Measurements from ENCODE around the gene TICRR. TPM values are rescaled to one million over a fixed set of nuclear protein-coding genes. Genes with fewer than 3 reads are reported as not detected.

TICRR gene
- total and polyA plus RNA-seq, 9 donors = 0.08 to 0.32 (median 0.25) TPM

GRCh38 chr15:89649013-89649625, 73.8 kb downstream of the TICRR start:
- peak in 1 of 5 donors; percentile 15 for DNase-seq

DNA sequence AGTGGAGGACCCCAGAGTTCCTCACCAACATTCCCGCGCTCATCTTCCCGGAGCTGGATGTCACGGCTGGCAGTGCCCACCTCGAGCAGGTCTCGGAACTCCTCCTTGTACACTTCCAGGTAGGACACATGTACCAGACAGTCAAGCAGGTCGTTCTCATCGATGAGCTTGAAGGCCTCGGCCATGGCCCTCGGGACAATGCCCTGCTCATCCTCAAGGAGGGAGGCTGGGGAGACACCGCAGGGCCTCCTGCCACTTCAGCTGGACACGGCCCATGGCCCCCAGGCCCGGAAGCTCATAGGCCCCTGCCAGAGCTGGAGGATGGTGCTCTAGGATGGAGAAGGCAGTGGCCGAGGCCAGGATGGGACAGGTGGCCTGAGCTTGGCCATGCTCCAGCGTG, 74.4 kb downstream of the TICRR start:
- intact Hi-C loops (cut with DNase I) = loop anchor here in 3 of 4 donors (5.0 to 10.0 kb wide), 2 partner anchors 95 to 98 kb away; no protein-coding TSS in a partner anchor

More at GRCh38 chr15:89649013-89649625, 73.8 kb downstream of the TICRR start:
- Histone ChIP-seq H3K27me3 (no peaks in the 10 kb centered on the region), H3K9me3 (no peaks in the 10 kb centered on the region), H3K27ac (no peak overlapping the region), H3K4me3 (no peak overlapping the region), H3K36me3 (no peaks in the 10 kb centered on the region), H3K4me1 (ENCODE audit: insufficient read depth) (peaks cover 5% of the 10 kb centered on the region)
- 94 to 98% (median 94%) methylated on average over 31 to 37 of the region's 37 CpGs for WGBS, 3 donors
- no peak for TF ChIP-seq EP300 (IDR thresholded peaks at IDR 0.05)
- no peak for TF ChIP-seq CTCF (IDR thresholded peaks at IDR 0.05)
- TF ChIP-seq POLR2A (IDR thresholded peaks at IDR 0.05) = no peak
- intact Hi-C loops (cut with DNase I) = loop anchor here in 3 of 4 donors (5.0 to 10.0 kb wide), 2 partner anchors 96 to 98 kb away; no protein-coding TSS in a partner anchor

GRCh38 chr15:89652131-89652530, 76.9 kb downstream of the TICRR start:
- Histone ChIP-seq H3K9me3 (no peaks in the 10 kb centered on the region), H3K27me3 (no peaks in the 10 kb centered on the region), H3K4me3 (no peak overlapping the region), H3K4me1 (ENCODE audit: insufficient read depth) (peaks cover 7% of the 10 kb centered on the region), H3K36me3 (no peaks in the 10 kb centered on the region), H3K27ac (no peak overlapping the region)
- 77 to 90% (median 87%) methylated on average over 7 of the region's 7 CpGs for WGBS, 3 donors
- TF ChIP-seq CTCF (IDR thresholded peaks at IDR 0.05) = no peak
- TF ChIP-seq POLR2A (IDR thresholded peaks at IDR 0.05) = no peak
- TF ChIP-seq EP300 (IDR thresholded peaks at IDR 0.05) = no peak
- intact Hi-C loops (cut with DNase I) = no loop called here
- DNase-seq = peak in 1 of 5 donors; percentile 15

More for the DNA sequence above, 74.4 kb downstream of the TICRR start:
- WGBS, 3 donors = 87 to 93% (median 87%) methylated on average over 15 of the region's 15 CpGs
- H3K4me1 ChIP-seq (ENCODE audit: insufficient read depth) = peaks cover 9% of the 10 kb centered on the region
- no peaks in the 10 kb centered on the region for H3K9me3 ChIP-seq
- H3K4me3 ChIP-seq = no peak overlapping the region
- H3K27ac ChIP-seq = no peak overlapping the region
- no peak for TF ChIP-seq CTCF (IDR thresholded peaks at IDR 0.05)
- no peak for TF ChIP-seq EP300 (IDR thresholded peaks at IDR 0.05)
- H3K27me3 ChIP-seq = no peaks in the 10 kb centered on the region
- H3K36me3 ChIP-seq = no peaks in the 10 kb centered on the region
- DNase-seq = peak in 2 of 5 donors; percentile 14 to 15

DNA sequence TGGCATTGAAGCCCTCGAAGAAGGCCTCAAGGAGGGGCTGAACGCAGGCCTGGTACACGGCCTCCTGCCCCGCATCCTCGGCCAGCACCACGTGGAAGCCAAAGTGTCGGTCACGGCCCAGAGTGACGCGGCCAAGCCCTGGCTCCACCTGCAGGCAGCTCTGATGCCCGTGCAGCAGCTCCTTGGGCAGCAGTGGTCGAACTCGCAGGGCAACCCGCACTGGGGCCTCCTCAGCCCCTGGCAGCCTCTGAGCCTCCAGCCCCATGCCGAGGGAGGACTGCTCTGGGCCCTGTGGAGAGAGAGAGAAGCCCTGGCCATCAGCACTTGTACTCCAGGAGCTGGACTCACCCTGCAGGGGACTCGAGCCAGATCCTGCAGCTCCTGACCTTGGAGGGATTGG, 77.4 kb downstream of the TICRR start:
- Histone ChIP-seq H3K27me3 (no peaks in the 10 kb centered on the region), H3K9me3 (no peaks in the 10 kb centered on the region), H3K36me3 (no peaks in the 10 kb centered on the region), H3K4me1 (ENCODE audit: insufficient read depth) (peaks cover 4% of the 10 kb centered on the region), H3K27ac (no peak overlapping the region), H3K4me3 (no peak overlapping the region)
- 69 to 84% (median 77%) methylated on average over 7 to 16 of the region's 16 CpGs for WGBS, 3 donors
- peak in 2 of 5 donors; percentile 15 to 18 for DNase-seq
- intact Hi-C loops (cut with DNase I) = no loop called here
- no peak for TF ChIP-seq POLR2A (IDR thresholded peaks at IDR 0.05)
- no peak for TF ChIP-seq CTCF (IDR thresholded peaks at IDR 0.05)
- TF ChIP-seq EP300 (IDR thresholded peaks at IDR 0.05) = no peak

Measured in ovary (tissue), 9 donors.